Measurements from ENCODE around the gene MASP2. TPM values are rescaled to one million over a fixed set of nuclear protein-coding genes. Genes with fewer than 3 reads are reported as not detected.

MASP2 gene
- polyA plus RNA-seq, 1 of the 3 experiments (the other 2 are of a cell fraction) = not detected

DNA sequence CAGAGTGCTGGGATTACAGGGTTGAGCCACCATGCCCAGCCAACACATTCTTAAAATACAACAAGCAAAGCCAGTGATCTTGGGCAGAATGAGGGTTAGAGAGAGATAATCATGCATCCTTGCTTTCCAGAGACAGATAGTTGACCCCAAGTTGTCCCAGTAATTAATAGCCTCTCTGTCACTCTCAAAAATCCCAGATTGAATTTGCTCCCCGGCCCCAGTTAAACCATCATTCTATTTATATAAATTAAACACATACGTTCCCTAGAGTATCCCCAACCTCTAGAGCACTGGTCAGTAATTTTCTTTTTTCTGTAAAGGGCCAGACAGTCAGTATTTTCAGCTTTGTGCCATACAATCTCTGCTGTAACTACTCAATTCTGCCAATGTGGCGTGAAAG is 50.9 kb downstream of the MASP2 start:
- Histone ChIP-seq H3K4me1 (ENCODE audit: control insufficient read depth in 1 of 2, insufficient read depth in 2 of 2, low read depth in 1 of 2, low read length in 1 of 2) (no peaks in the 10 kb centered on the region; a peak in 1 of 4 replicates), H3K4me2 (no peak overlapping the region), H3K79me2 (ENCODE audit: insufficient read depth) (no peaks in the 10 kb centered on the region), H3K27ac (ENCODE audit: low read depth in 2 of 2, low read length in 1 of 2) (no peak overlapping the region), H2AFZ (ENCODE audit: low read depth) (no peak overlapping the region), H3K9me3 (no peaks in the 10 kb centered on the region), H3K4me3 (ENCODE audit: low read depth in 2 of 2, low read length in 1 of 2) (no peak overlapping the region), H3K36me3 (replicated peaks in 1 of 2; ENCODE audit: control insufficient read depth in 1 of 2, insufficient read depth in 2 of 2, low read length in 1 of 2) (no peaks in the 10 kb centered on the region), H3F3A (replicated peaks; ENCODE audit: insufficient read depth) (no peaks in the 10 kb centered on the region), H3K9ac (no peak overlapping the region), H4K20me1 (ENCODE audit: insufficient read depth) (no peaks in the 10 kb centered on the region), H3K27me3 (ENCODE audit: insufficient read depth) (no peaks in the 10 kb centered on the region), H3K9me2 (no peaks in the 10 kb centered on the region)
- 53% methylated on average over 3 of the region's 3 CpGs for WGBS (ENCODE audit: low lambda C conversion rate)
- peak; percentile 34 for DNase-seq
- CTCF ChIA-PET = interaction anchor here (0.6 to 1.0 kb wide), 2 partner anchors 35 to 651 kb away, joined by 3 read pairs; no protein-coding TSS in a partner anchor
- POLR2A ChIA-PET = no interaction called here
- TF ChIP-seq FOSL2 (IDR thresholded peaks at IDR 0.05; ENCODE audit: borderline replicate concordance, low read depth) (no peak), GATA2 (CRISPR knock-in tag; IDR thresholded peaks at IDR 0.05) (no peak), RAD21 (IDR thresholded peaks at IDR 0.05; ENCODE audit: low read length) (no peak), SIN3A (IDR thresholded peaks at IDR 0.05; ENCODE audit: borderline replicate concordance, low read depth, low read length) (no peak), EZH2phosphoT487 (IDR thresholded peaks at IDR 0.05; ENCODE audit: borderline replicate concordance, low read depth) (no peak), RFX5 (IDR thresholded peaks at IDR 0.05; ENCODE audit: low read length) (no peak), TAF1 (IDR thresholded peaks at IDR 0.05; ENCODE audit: borderline replicate concordance, low read depth, low read length) (no peak), SMC3 (IDR thresholded peaks at IDR 0.05; ENCODE audit: low read depth, low read length) (no peak), YY1 (IDR thresholded peaks at IDR 0.05; ENCODE audit: low read depth) (no peak), FOXM1 (IDR thresholded peaks at IDR 0.05; ENCODE audit: low read depth) (no peak), GABPA (IDR thresholded peaks at IDR 0.05; ENCODE audit: low read depth) (no peak), POLR2AphosphoS5 (IDR thresholded peaks at IDR 0.05; ENCODE audit: low read depth, low read length) (no peak)
- TF ChIP-seq, protein P1, sequence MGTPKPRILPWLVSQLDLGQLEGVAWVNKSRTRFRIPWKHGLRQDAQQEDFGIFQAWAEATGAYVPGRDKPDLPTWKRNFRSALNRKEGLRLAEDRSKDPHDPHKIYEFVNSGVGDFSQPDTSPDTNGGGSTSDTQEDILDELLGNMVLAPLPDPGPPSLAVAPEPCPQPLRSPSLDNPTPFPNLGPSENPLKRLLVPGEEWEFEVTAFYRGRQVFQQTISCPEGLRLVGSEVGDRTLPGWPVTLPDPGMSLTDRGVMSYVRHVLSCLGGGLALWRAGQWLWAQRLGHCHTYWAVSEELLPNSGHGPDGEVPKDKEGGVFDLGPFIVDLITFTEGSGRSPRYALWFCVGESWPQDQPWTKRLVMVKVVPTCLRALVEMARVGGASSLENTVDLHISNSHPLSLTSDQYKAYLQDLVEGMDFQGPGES (IDR thresholded peaks at IDR 0.05; ENCODE audit: low read depth, low read length) = no peak
- TF ChIP-seq, protein P2, sequence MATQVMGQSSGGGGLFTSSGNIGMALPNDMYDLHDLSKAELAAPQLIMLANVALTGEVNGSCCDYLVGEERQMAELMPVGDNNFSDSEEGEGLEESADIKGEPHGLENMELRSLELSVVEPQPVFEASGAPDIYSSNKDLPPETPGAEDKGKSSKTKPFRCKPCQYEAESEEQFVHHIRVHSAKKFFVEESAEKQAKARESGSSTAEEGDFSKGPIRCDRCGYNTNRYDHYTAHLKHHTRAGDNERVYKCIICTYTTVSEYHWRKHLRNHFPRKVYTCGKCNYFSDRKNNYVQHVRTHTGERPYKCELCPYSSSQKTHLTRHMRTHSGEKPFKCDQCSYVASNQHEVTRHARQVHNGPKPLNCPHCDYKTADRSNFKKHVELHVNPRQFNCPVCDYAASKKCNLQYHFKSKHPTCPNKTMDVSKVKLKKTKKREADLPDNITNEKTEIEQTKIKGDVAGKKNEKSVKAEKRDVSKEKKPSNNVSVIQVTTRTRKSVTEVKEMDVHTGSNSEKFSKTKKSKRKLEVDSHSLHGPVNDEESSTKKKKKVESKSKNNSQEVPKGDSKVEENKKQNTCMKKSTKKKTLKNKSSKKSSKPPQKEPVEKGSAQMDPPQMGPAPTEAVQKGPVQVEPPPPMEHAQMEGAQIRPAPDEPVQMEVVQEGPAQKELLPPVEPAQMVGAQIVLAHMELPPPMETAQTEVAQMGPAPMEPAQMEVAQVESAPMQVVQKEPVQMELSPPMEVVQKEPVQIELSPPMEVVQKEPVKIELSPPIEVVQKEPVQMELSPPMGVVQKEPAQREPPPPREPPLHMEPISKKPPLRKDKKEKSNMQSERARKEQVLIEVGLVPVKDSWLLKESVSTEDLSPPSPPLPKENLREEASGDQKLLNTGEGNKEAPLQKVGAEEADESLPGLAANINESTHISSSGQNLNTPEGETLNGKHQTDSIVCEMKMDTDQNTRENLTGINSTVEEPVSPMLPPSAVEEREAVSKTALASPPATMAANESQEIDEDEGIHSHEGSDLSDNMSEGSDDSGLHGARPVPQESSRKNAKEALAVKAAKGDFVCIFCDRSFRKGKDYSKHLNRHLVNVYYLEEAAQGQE (IDR thresholded peaks at IDR 0.05; ENCODE audit: low read depth, low read length) = no peak

All from SK-N-SH (cell line).